ENCODE results near the gene KBTBD2. TPM values are rescaled to one million over a fixed set of nuclear protein-coding genes. Genes with fewer than 3 reads are reported as not detected.
"Not testable (repeated sequence)": the region's sequence is repeated elsewhere in the genome, so short reads cannot be mapped to it uniquely, and the experiment has no call there.

Gene KBTBD2
- total RNA-seq, 1 donor from 2014 or later = 39.7 TPM

GRCh38 chr7:32860090-32860489 is 31.5 kb downstream of the KBTBD2 start:
- intact Hi-C loops (cut with micrococcal nuclease) = no loop called here
- ChIA-PET CTCF (interaction anchor here (2.0 kb wide), 1 partner anchor 13 kb away, joined by 5 read pairs; no protein-coding TSS in a partner anchor), POLR2A (no interaction called here)
- H3K4me1 Mint-ChIP-seq = peaks cover 2% of the 10 kb centered on the region
- no peak for TF ChIP-seq CTCF (IDR thresholded peaks at IDR 0.05)
- ATAC-seq (ENCODE audit: low read depth) (no peak), DNase-seq (no peak)
- no peak overlapping the region for H3K27ac Mint-ChIP-seq
- H3K27me3 Mint-ChIP-seq = peaks cover 4% of the 10 kb centered on the region
- H3K36me3 Mint-ChIP-seq (ENCODE audit: low read depth) = peaks cover 8% of the 10 kb centered on the region
- H3K9me3 Mint-ChIP-seq = no peaks in the 10 kb centered on the region
- H3K4me3 Mint-ChIP-seq = no peak overlapping the region

- CTCF ChIA-PET = interaction anchor here (1.0 to 1.1 kb wide), 2 partner anchors 12 to 85 kb away, joined by 3 to 4 read pairs; no protein-coding TSS in a partner anchor
- no peak overlapping the region for H3K4me3 Mint-ChIP-seq
- TF ChIP-seq CTCF (IDR thresholded peaks at IDR 0.05) = no peak
- no peaks in the 10 kb centered on the region for H3K9me3 Mint-ChIP-seq
- H3K36me3 Mint-ChIP-seq (ENCODE audit: low read depth) = no peaks in the 10 kb centered on the region
- H3K4me1 Mint-ChIP-seq = peaks cover under 1% of the 10 kb centered on the region
- ATAC-seq (ENCODE audit: low read depth) = no peak
- no peak overlapping the region for H3K27ac Mint-ChIP-seq
- intact Hi-C loops (cut with micrococcal nuclease) = no loop called here
- POLR2A ChIA-PET = no interaction called here
- DNase-seq = no peak
- peaks cover 13% of the 10 kb centered on the region for H3K27me3 Mint-ChIP-seq
Observed at GRCh38 chr7:32858648-32859047, 32.9 kb downstream of the KBTBD2 start.

- H3K36me3 Mint-ChIP-seq (ENCODE audit: low read depth); intact Hi-C loops (cut with micrococcal nuclease); H3K4me3 Mint-ChIP-seq; DNase-seq; CTCF ChIA-PET; H3K4me1 Mint-ChIP-seq; POLR2A ChIA-PET; H3K27ac Mint-ChIP-seq; ATAC-seq (ENCODE audit: low read depth); H3K9me3 Mint-ChIP-seq: not testable (repeated sequence)
- peaks cover 16% of the 10 kb centered on the region for H3K27me3 Mint-ChIP-seq
Observed at GRCh38 chr7:32857063-32857462, 34.5 kb downstream of the KBTBD2 start.

GRCh38 chr7:32855837-32856775 is 35.5 kb downstream of the KBTBD2 start:
- H3K4me3 Mint-ChIP-seq; H3K27ac Mint-ChIP-seq; H3K36me3 Mint-ChIP-seq (ENCODE audit: low read depth); DNase-seq; H3K9me3 Mint-ChIP-seq; intact Hi-C loops (cut with micrococcal nuclease); POLR2A ChIA-PET; H3K4me1 Mint-ChIP-seq; ATAC-seq (ENCODE audit: low read depth); CTCF ChIA-PET: not testable (repeated sequence)
- H3K27me3 Mint-ChIP-seq = peaks cover 17% of the 10 kb centered on the region

GRCh38 chr7:32850654-32851053 is 40.9 kb downstream of the KBTBD2 start:
- CTCF ChIA-PET; intact Hi-C loops (cut with micrococcal nuclease); H3K4me1 Mint-ChIP-seq; ATAC-seq (ENCODE audit: low read depth); H3K27ac Mint-ChIP-seq; H3K4me3 Mint-ChIP-seq; H3K9me3 Mint-ChIP-seq; DNase-seq; H3K36me3 Mint-ChIP-seq (ENCODE audit: low read depth); POLR2A ChIA-PET: not testable (repeated sequence)
- peaks cover 33% of the 10 kb centered on the region for H3K27me3 Mint-ChIP-seq

GRCh38 chr7:32848655-32849054 is 42.9 kb downstream of the KBTBD2 start:
- POLR2A ChIA-PET; intact Hi-C loops (cut with micrococcal nuclease); DNase-seq; H3K4me3 Mint-ChIP-seq; ATAC-seq (ENCODE audit: low read depth); H3K36me3 Mint-ChIP-seq (ENCODE audit: low read depth); H3K27ac Mint-ChIP-seq; CTCF ChIA-PET; H3K4me1 Mint-ChIP-seq; H3K9me3 Mint-ChIP-seq: not testable (repeated sequence)
- H3K27me3 Mint-ChIP-seq = peaks cover 21% of the 10 kb centered on the region

- peak; percentile 52 for TF ChIP-seq CTCF (IDR thresholded peaks at IDR 0.05)
- H3K36me3 Mint-ChIP-seq (ENCODE audit: low read depth) = no peaks in the 10 kb centered on the region
- ChIA-PET CTCF (interaction anchor here (0.7 to 3.1 kb wide), 33 partner anchors 11 to 273 kb away, joined by 3 to 74 read pairs (median 4); partner anchors contain the start of genes KBTBD2, NT5C3A and RP9), POLR2A (interaction anchor here (0.9 to 2.0 kb wide), 5 partner anchors 45 to 261 kb away, joined by 3 to 10 read pairs (median 4); partner anchors contain the start of gene KBTBD2)
- no peaks in the 10 kb centered on the region for H3K9me3 Mint-ChIP-seq
- no peak overlapping the region for H3K4me3 Mint-ChIP-seq
- DNase-seq = peak; percentile 81
- peak; percentile 100 for ATAC-seq (ENCODE audit: low read depth)
- H3K27me3 Mint-ChIP-seq = peaks cover 18% of the 10 kb centered on the region
- intact Hi-C loops (cut with micrococcal nuclease) = loop anchor here (1.0 kb wide), 4 partner anchors 45 to 263 kb away; partner anchors contain the start of genes KBTBD2 and RP9
- H3K27ac Mint-ChIP-seq = no peak overlapping the region
- peaks cover 5% of the 10 kb centered on the region for H3K4me1 Mint-ChIP-seq
Observed at GRCh38 chr7:32846630-32847225, 44.8 kb downstream of the KBTBD2 start.

GRCh38 chr7:32844748-32845147 is 46.8 kb downstream of the KBTBD2 start:
- H3K4me1 Mint-ChIP-seq; H3K27ac Mint-ChIP-seq; H3K4me3 Mint-ChIP-seq; DNase-seq; ATAC-seq (ENCODE audit: low read depth); intact Hi-C loops (cut with micrococcal nuclease); H3K36me3 Mint-ChIP-seq (ENCODE audit: low read depth); H3K9me3 Mint-ChIP-seq; POLR2A ChIA-PET: not testable (repeated sequence)
- CTCF ChIA-PET = interaction anchor here (3.1 kb wide), 1 partner anchor 98 kb away, joined by 74 read pairs; no protein-coding TSS in a partner anchor
- H3K27me3 Mint-ChIP-seq = peaks cover 13% of the 10 kb centered on the region

- H3K4me1 Mint-ChIP-seq; ATAC-seq (ENCODE audit: low read depth); H3K27ac Mint-ChIP-seq; POLR2A ChIA-PET; H3K4me3 Mint-ChIP-seq; CTCF ChIA-PET; intact Hi-C loops (cut with micrococcal nuclease); DNase-seq; H3K36me3 Mint-ChIP-seq (ENCODE audit: low read depth); H3K9me3 Mint-ChIP-seq; H3K27me3 Mint-ChIP-seq: not testable (repeated sequence)
Observed at GRCh38 chr7:32843763-32844162, 47.8 kb downstream of the KBTBD2 start.
